C4-2B (cell line): ENCODE data around the gene HES1.
A peak's percentile ranks its signal among the peaks of the same experiment; 100 is the strongest.

Experiments used
- H3K27ac ChIP-seq: fragments of 450-650 bp; 2 replicates; pipeline ENCODE4 v1.5.1; 2017
- CTCF ChIP-seq: fragments of 450-650 bp; conservative IDR thresholded peaks from 2 replicates; pipeline ENCODE4 v1.5.1; 2017; ENCODE audit warnings: mild to moderate bottlenecking
- ZFX ChIP-seq: fragments of 450-650 bp; IDR thresholded peaks from 2 replicates; pipeline ENCODE4 v1.6.1; 2017

HES1 gene

GRCh38 chr3:194134757-194135515 is 1.0 kb upstream of the HES1 start:
- peak overlapping the region; percentile 99 for H3K27ac ChIP-seq
- TF ChIP-seq ZFX = no peak
- no peak for TF ChIP-seq CTCF

- H3K27ac ChIP-seq = peak overlapping the region; percentile 99
- no peak for TF ChIP-seq ZFX
- TF ChIP-seq CTCF = no peak
Measured at GRCh38 chr3:194135516-194135805, 487 bp upstream of the HES1 start.

GRCh38 chr3:194136519-194137007 is 615 bp downstream of the HES1 start:
- no peak for TF ChIP-seq ZFX
- peak overlapping the region; percentile 99 for H3K27ac ChIP-seq

GRCh38 chr3:194137008-194137505 is 1.1 kb downstream of the HES1 start:
- H3K27ac ChIP-seq = peak overlapping the region; percentile 99

GRCh38 chr3:194137506-194138474 is 1.8 kb downstream of the HES1 start:
- H3K27ac ChIP-seq = peak overlapping the region; percentile 99
- TF ChIP-seq ZFX (peak; percentile 50; the same call in 1 of the 2 replicates), CTCF (peak; percentile 90)

More at GRCh38 chr3:194137008-194137505, 1.1 kb downstream of the HES1 start:
- no peak for TF ChIP-seq CTCF
- no peak for TF ChIP-seq ZFX

GRCh38 chr3:194138732-194139070 is 2.8 kb downstream of the HES1 start:
- no peak for TF ChIP-seq ZFX
- H3K27ac ChIP-seq = peak overlapping the region; percentile 16; the same call in 1 of the 2 replicates

GRCh38 chr3:194139071-194139813 is 3.3 kb downstream of the HES1 start:
- H3K27ac ChIP-seq = peak overlapping the region; percentile 16
- TF ChIP-seq CTCF = no peak
- no peak for TF ChIP-seq ZFX
